Gastroesophageal sphincter (tissue), 4 donors: Measurements from ENCODE around the gene PSMG3. TPM values are rescaled to one million over a fixed set of nuclear protein-coding genes. Genes with fewer than 3 reads are reported as not detected.

ENCODE experiments used
- ATAC-seq: fragments of 150-250 bp; one replicate; pipeline ENCODE4 v1.9.1; 2016; ENCODE audit warnings: mild to moderate bottlenecking, moderate library complexity
- H3K27ac ChIP-seq, 4 donors: fragments of 200-600 bp; sonication (generic) in 3 of 4; 1 replicate in 3 of 4; 2 replicates in 1 of 4; pipeline ENCODE4 v1.5.1; 2016 to 2019
- H3K27me3 ChIP-seq: fragments of 200-600 bp; sonication (generic); one replicate; pipeline ENCODE4 v1.5.1; 2019
- H3K36me3 ChIP-seq, 2 donors: fragments of 200-600 bp; sonication (generic); one replicate each; pipeline ENCODE4 v1.5.1; 2019; ENCODE audit warnings: control low read depth in 1 of 2
- H3K4me1 ChIP-seq, 3 donors: fragments of 200-600 bp; sonication (generic); 1 replicate in 2 of 3; 2 replicates in 1 of 3; pipeline ENCODE4 v1.5.1; 2016 to 2019; ENCODE audit warnings: control low read depth in 2 of 3
- H3K4me3 ChIP-seq, 2 donors: fragments of 200-600 bp; sonication (generic); one replicate each; pipeline ENCODE4 v1.5.1; 2019; ENCODE audit warnings: mild to moderate bottlenecking in 1 of 2, moderate library complexity in 1 of 2
- H3K9me3 ChIP-seq, 3 donors: fragments of 200-600 bp; sonication (generic); one replicate each; pipeline ENCODE4 v1.5.1; 2017 to 2019; ENCODE audit warnings: control low read depth in 2 of 3
- CTCF ChIP-seq, 4 experiments: fragments of 200-600 bp in 2 of 4; fragments of 450-650 bp in 2 of 4; sonication (generic) in 1 of 4; IDR thresholded peaks; one replicate each; pipeline ENCODE4 v1.5.1; 2017 to 2019; ENCODE audit warnings: antibody characterized with exemption in 4 of 4, mild to moderate bottlenecking in 2 of 4, moderate library complexity in 2 of 4
- EP300 ChIP-seq: sonication (generic); formaldehyde crosslinking; IDR thresholded peaks from one replicate; pipeline ENCODE4 v1.6.1; 2017; ENCODE audit warnings: antibody characterized with exemption, mild to moderate bottlenecking
- POLR2A ChIP-seq, 2 donors: fragments of 450-650 bp; IDR thresholded peaks; one replicate each; pipeline ENCODE4 v1.6.1; 2017; ENCODE audit warnings: antibody characterized with exemption in 2 of 2, mild to moderate bottlenecking in 2 of 2, moderate library complexity in 1 of 2
- POLR2AphosphoS5 ChIP-seq: sonication (generic); formaldehyde crosslinking; IDR thresholded peaks from one replicate; pipeline ENCODE4 v1.6.1; 2017; ENCODE audit warnings: antibody characterized with exemption
- WGBS, 2 donors: methylation state at CpG; one replicate each; pipeline ENCODE4 v1.1.5; 2018; ENCODE audit warnings: low coverage in 1 of 2; 5-methylcytosine and 5-hydroxymethylcytosine counted together
- total RNA-seq, 4 donors: library from RNA; depleted of rRNA; stranded (reverse); fragments of >200 nt; gene quantifications; one replicate each; pipeline ENCODE4 v1.1.0, GENCODE V29; 2016

PSMG3 gene
- total RNA-seq, 4 donors from 2014 or later, result 27.7 to 36.6 (median 35.7) TPM

- 60% methylated on average over 3 of the region's 41 CpGs; no CpG with 5 or more reads in 1 of the 2 donors for WGBS, 2 donors
These were observed 25.5 kb downstream of the PSMG3 start for GRCh38 chr7:1544178-1544895.

GRCh38 chr7:1543826-1544177 lies 26.0 kb downstream of the PSMG3 start:
- no peak for TF ChIP-seq POLR2A (IDR thresholded peaks at IDR 0.05)
- TF ChIP-seq CTCF (IDR thresholded peaks at IDR 0.05), result no peak
- no peak for TF ChIP-seq EP300
- TF ChIP-seq POLR2AphosphoS5, result no peak
- Histone ChIP-seq H3K27ac (peak overlapping the region in 2 of 4 donors; percentile 17 to 40), H3K36me3 (peaks cover 0 to 63% of the 10 kb centered on the region in 2 donors)

More at GRCh38 chr7:1544178-1544895, 25.5 kb downstream of the PSMG3 start:
- Histone ChIP-seq H3K9me3 (no peaks in the 10 kb centered on the region), H3K4me1 (peaks cover 0 to 10% (median 0%) of the 10 kb centered on the region in 3 donors), H3K36me3 (peaks cover 0 to 57% of the 10 kb centered on the region in 2 donors), H3K27me3 (no peaks in the 10 kb centered on the region), H3K4me3 (no peak overlapping the region), H3K27ac (peak overlapping the region in 2 of 4 donors; percentile 17 to 40)
- no peak for ATAC-seq
- no peak for TF ChIP-seq POLR2A (IDR thresholded peaks at IDR 0.05)
- peak; percentile 15 for TF ChIP-seq POLR2AphosphoS5

GRCh38 chr7:1542841-1543747 lies 26.7 kb downstream of the PSMG3 start:
- TF ChIP-seq EP300 (no peak), CTCF (IDR thresholded peaks at IDR 0.05) (no peak), POLR2A (IDR thresholded peaks at IDR 0.05) (no peak), POLR2AphosphoS5 (no peak)
- Histone ChIP-seq H3K27ac (peak overlapping the region in 2 of 4 donors; percentile 14 to 40), H3K4me3 (no peak overlapping the region), H3K27me3 (no peaks in the 10 kb centered on the region), H3K36me3 (peaks cover 0 to 66% of the 10 kb centered on the region in 2 donors), H3K4me1 (peaks cover 0 to 22% (median 9%) of the 10 kb centered on the region in 3 donors), H3K9me3 (no peaks in the 10 kb centered on the region)
- WGBS, 2 donors, result 75 to 98% methylated on average over 2 to 14 of the region's 38 CpGs
- no peak for ATAC-seq

More at GRCh38 chr7:1543826-1544177, 26.0 kb downstream of the PSMG3 start:
- no CpG with 5 or more reads among the region's 6 CpGs for WGBS, 2 donors
- Histone ChIP-seq H3K4me1 (peaks cover 0 to 15% (median 3%) of the 10 kb centered on the region in 3 donors), H3K9me3 (no peaks in the 10 kb centered on the region), H3K4me3 (no peak overlapping the region), H3K27me3 (no peaks in the 10 kb centered on the region)
- ATAC-seq, result no peak

GRCh38 chr7:1542329-1542728 lies 27.5 kb downstream of the PSMG3 start:
- no peak for ATAC-seq
- Histone ChIP-seq H3K27me3 (no peaks in the 10 kb centered on the region), H3K4me3 (no peak overlapping the region), H3K9me3 (no peaks in the 10 kb centered on the region), H3K36me3 (peaks cover 0 to 66% of the 10 kb centered on the region in 2 donors), H3K27ac (no peak overlapping the region), H3K4me1 (peaks cover 0 to 30% (median 9%) of the 10 kb centered on the region in 3 donors)
- TF ChIP-seq EP300 (no peak), POLR2A (IDR thresholded peaks at IDR 0.05) (no peak), CTCF (IDR thresholded peaks at IDR 0.05) (no peak), POLR2AphosphoS5 (no peak)
- 79 to 87% methylated on average over 8 of the region's 21 CpGs for WGBS, 2 donors

- Histone ChIP-seq H3K27ac (no peak overlapping the region), H3K36me3 (peaks cover 0 to 66% of the 10 kb centered on the region in 2 donors), H3K4me1 (peaks cover 0 to 37% (median 9%) of the 10 kb centered on the region in 3 donors), H3K9me3 (no peaks in the 10 kb centered on the region), H3K4me3 (no peak overlapping the region), H3K27me3 (no peaks in the 10 kb centered on the region)
- ATAC-seq, result no peak
- TF ChIP-seq POLR2A (IDR thresholded peaks at IDR 0.05), result no peak
- TF ChIP-seq POLR2AphosphoS5, result no peak
- TF ChIP-seq EP300, result no peak
- TF ChIP-seq CTCF (IDR thresholded peaks at IDR 0.05), result no peak
- 79 to 89% methylated on average over 10 to 14 of the region's 33 CpGs for WGBS, 2 donors
These were observed 28.2 kb downstream of the PSMG3 start for GRCh38 chr7:1541431-1542162.
